Astrocyte (in vitro differentiated cells and primary cell): ENCODE data around the gene RUNDC1. TPM values are rescaled to one million over a fixed set of nuclear protein-coding genes. Genes with fewer than 3 reads are reported as not detected.

Source experiments
- DNase-seq: peaks from one replicate; pipeline ENCODE4 v3.0.0-alpha.2; 2010; ENCODE audit warnings: low read depth
- FAIRE-seq: peaks from 2 replicates; lab custom pipeline; 2011; peaks lifted over from hg19 to GRCh38; lab: Jason Lieb, UNC
- H2AFZ ChIP-seq: 2 replicates; pipeline ENCODE4 v1.6.0; 2012; ENCODE audit warnings: low read depth, low read length, inconsistent platforms
- H3K27ac ChIP-seq: 2 replicates; pipeline ENCODE4 v1.5.1; 2011; ENCODE audit warnings: low read depth, low read length, inconsistent platforms
- H3K27me3 ChIP-seq: 2 replicates; pipeline ENCODE4 v1.6.0; 2011; ENCODE audit warnings: low read length, inconsistent platforms; ENCODE audit not compliant: insufficient read depth
- H3K36me3 ChIP-seq: 2 replicates; pipeline ENCODE4 v1.5.1; 2011; ENCODE audit warnings: low read length, inconsistent platforms; ENCODE audit not compliant: insufficient read depth
- H3K4me1 ChIP-seq: 2 replicates; pipeline ENCODE4 v1.5.1; 2011; ENCODE audit warnings: low read length, inconsistent platforms; ENCODE audit not compliant: insufficient read depth
- H3K4me2 ChIP-seq: 2 replicates; pipeline ENCODE4 v1.6.0; 2012; ENCODE audit warnings: low read length, inconsistent platforms
- H3K4me3 ChIP-seq: 2 replicates; pipeline ENCODE4 v1.5.1; 2011; ENCODE audit warnings: low read depth, mild to moderate bottlenecking, low read length, inconsistent platforms; ENCODE audit not compliant: insufficient read depth
- H3K79me2 ChIP-seq: 2 replicates; pipeline ENCODE4 v1.6.0; 2012; ENCODE audit warnings: mild to moderate bottlenecking, low read length, inconsistent platforms; ENCODE audit not compliant: insufficient read depth
- H3K9ac ChIP-seq: 2 replicates; pipeline ENCODE4 v1.6.0; 2012; ENCODE audit warnings: mild to moderate bottlenecking, low read length, inconsistent platforms
- H3K9me3 ChIP-seq: 2 replicates; pipeline ENCODE4 v1.5.1; 2012; ENCODE audit warnings: low read depth, mild to moderate bottlenecking, low read length, inconsistent platforms; ENCODE audit not compliant: insufficient read depth
- H4K20me1 ChIP-seq: 2 replicates; pipeline ENCODE4 v1.6.0; 2012; ENCODE audit warnings: low read length, inconsistent platforms; ENCODE audit not compliant: insufficient read depth
- H3K27ac Mint-ChIP-seq: one replicate; pipeline ENCODE4 v1.8.0; 2021; ENCODE audit warnings: mild to moderate bottlenecking, mixed read lengths; ENCODE audit not compliant: unreplicated experiment
- H3K27me3 Mint-ChIP-seq: one replicate; pipeline ENCODE4 v1.8.0; 2021; ENCODE audit warnings: low read depth, mixed read lengths; ENCODE audit not compliant: unreplicated experiment
- H3K36me3 Mint-ChIP-seq: one replicate; pipeline ENCODE4 v1.8.0; 2021; ENCODE audit warnings: low read depth, mixed read lengths; ENCODE audit not compliant: unreplicated experiment
- H3K4me1 Mint-ChIP-seq: one replicate; pipeline ENCODE4 v1.8.0; 2021; ENCODE audit warnings: low read depth, mixed read lengths; ENCODE audit not compliant: unreplicated experiment
- H3K4me3 Mint-ChIP-seq: one replicate; pipeline ENCODE4 v1.8.0; 2021; ENCODE audit warnings: mild to moderate bottlenecking, moderate library complexity, mixed read lengths; ENCODE audit not compliant: unreplicated experiment
- H3K9me3 Mint-ChIP-seq: one replicate; pipeline ENCODE4 v1.8.0; 2021; ENCODE audit warnings: mild to moderate bottlenecking, mixed read lengths; ENCODE audit not compliant: unreplicated experiment
- EZH2 ChIP-seq: IDR thresholded peaks from 2 replicates; pipeline ENCODE4 v1.6.1; 2012; ENCODE audit warnings: mild to moderate bottlenecking, low read length, inconsistent platforms; ENCODE audit not compliant: insufficient read depth
- total RNA-seq: library from RNA; stranded (reverse); gene quantifications from 2 replicates; pipeline ENCODE4 v1.2.1, GENCODE V29; 2021
- TF ChIP-seq, protein P1 (sequence below): IDR thresholded peaks from 2 replicates; pipeline ENCODE4 v1.5.1; 2011; ENCODE audit warnings: low read depth, mild to moderate bottlenecking, inconsistent platforms, low read length, moderate library complexity; ENCODE audit not compliant: insufficient read depth

RUNDC1 gene
- total RNA-seq, 1 donor from 2014 or later = 13.8 TPM

DNA sequence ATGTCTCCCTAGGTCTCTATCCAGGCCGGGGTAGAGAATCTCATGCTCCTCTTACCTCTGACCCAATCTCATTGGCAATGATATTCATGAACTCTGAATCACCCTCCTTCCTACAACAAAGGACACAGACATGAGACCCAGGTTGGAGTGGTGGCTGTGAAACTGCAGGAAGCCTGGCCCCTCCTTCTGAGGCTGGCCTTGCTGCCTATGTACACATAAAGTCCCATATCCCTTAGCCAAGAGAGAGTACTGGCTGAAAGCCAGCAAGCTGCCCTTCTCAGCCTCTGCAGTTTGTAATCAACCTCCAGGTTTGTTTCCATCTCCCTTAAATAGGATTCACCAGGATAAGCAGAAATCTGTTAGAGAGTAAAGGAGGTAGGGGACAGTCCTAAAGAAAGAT, 26.7 kb upstream of the RUNDC1 start:
- Mint-ChIP-seq H3K27ac (peak overlapping the region; percentile 66), H3K27me3 (no peaks in the 10 kb centered on the region), H3K4me1 (no peaks in the 10 kb centered on the region), H3K9me3 (no peaks in the 10 kb centered on the region), H3K36me3 (peaks cover 38% of the 10 kb centered on the region), H3K4me3 (peak overlapping the region; percentile 20)
- H3K4me1 ChIP-seq = no peaks in the 10 kb centered on the region
- H3K9ac ChIP-seq = no peak overlapping the region
- no peaks in the 10 kb centered on the region for H3K27me3 ChIP-seq
- DNase-seq (no peak), FAIRE-seq (no peak)
- H3K9me3 ChIP-seq = no peaks in the 10 kb centered on the region
- H2AFZ ChIP-seq = no peak overlapping the region
- peaks cover 18% of the 10 kb centered on the region for H4K20me1 ChIP-seq
- TF ChIP-seq, protein P1, sequence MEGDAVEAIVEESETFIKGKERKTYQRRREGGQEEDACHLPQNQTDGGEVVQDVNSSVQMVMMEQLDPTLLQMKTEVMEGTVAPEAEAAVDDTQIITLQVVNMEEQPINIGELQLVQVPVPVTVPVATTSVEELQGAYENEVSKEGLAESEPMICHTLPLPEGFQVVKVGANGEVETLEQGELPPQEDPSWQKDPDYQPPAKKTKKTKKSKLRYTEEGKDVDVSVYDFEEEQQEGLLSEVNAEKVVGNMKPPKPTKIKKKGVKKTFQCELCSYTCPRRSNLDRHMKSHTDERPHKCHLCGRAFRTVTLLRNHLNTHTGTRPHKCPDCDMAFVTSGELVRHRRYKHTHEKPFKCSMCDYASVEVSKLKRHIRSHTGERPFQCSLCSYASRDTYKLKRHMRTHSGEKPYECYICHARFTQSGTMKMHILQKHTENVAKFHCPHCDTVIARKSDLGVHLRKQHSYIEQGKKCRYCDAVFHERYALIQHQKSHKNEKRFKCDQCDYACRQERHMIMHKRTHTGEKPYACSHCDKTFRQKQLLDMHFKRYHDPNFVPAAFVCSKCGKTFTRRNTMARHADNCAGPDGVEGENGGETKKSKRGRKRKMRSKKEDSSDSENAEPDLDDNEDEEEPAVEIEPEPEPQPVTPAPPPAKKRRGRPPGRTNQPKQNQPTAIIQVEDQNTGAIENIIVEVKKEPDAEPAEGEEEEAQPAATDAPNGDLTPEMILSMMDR = no peak
- TF ChIP-seq EZH2 = no peak
- no peaks in the 10 kb centered on the region for H3K79me2 ChIP-seq
- no peak overlapping the region for H3K27ac ChIP-seq
- peaks cover 46% of the 10 kb centered on the region for H3K36me3 ChIP-seq
- no peak overlapping the region for H3K4me3 ChIP-seq
- H3K4me2 ChIP-seq = no peak overlapping the region

DNA sequence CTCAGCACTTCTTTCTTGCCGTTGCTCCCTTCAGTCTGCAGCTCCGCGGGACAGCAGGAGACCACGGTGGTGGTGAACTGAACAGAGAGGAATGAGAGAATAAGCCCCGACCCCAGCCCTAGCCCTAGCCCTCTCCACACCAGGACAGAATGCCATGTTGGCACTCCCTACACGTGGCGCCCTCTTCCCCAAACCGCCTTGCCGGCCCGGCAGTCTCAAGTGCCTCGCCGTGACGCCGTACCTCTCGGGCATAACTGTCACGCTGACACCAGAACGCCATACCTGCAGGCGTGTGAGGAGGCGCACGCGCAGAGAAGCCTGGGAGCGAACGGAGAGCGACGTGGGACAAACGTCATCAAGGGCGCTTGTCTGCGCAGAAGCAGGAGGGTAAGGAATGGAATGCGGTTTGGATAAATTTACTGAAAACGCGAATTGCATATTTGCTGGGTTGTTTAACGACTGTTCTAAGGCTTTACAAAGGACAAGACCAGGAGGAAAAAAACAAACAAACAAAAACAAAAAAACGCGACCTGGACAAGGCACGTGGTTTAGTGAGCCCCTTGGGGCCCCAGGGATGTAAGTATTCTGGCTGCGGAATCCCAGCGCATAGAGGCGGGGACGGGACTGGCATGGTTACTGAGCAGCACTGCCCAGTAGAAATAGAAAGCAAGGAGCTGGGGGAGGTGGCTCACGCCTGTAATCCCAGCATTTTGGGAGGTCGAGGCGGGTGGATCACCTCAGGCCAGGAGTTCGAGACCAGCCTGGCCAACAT, 16.0 kb upstream of the RUNDC1 start, which contains the start of gene AARSD1:
Gene AARSD1 (minus strand): TSS at position 294 of the 772 bp plus-strand sequence. CDS start 14 bp downstream, at position 280.
- Histone ChIP-seq H3K4me1 (peaks cover 5% of the 10 kb centered on the region), H3K4me2 (peak within 1 kb of the TSS; percentile 90), H3K36me3 (peaks cover 21% of the 10 kb centered on the region), H2AFZ (peak within 1 kb of the TSS; percentile 88), H3K79me2 (peaks cover 25% of the 10 kb centered on the region), H4K20me1 (no peaks in the 10 kb centered on the region), H3K27ac (peak within 1 kb of the TSS; percentile 90), H3K9ac (peak within 1 kb of the TSS; percentile 90), H3K27me3 (no peaks in the 10 kb centered on the region), H3K9me3 (no peaks in the 10 kb centered on the region), H3K4me3 (peak within 1 kb of the TSS; percentile 85)
- Mint-ChIP-seq H3K27ac (peak within 1 kb of the TSS; percentile 98), H3K4me1 (peaks cover 4% of the 10 kb centered on the region), H3K4me3 (peak within 1 kb of the TSS; percentile 96), H3K36me3 (peaks cover 6% of the 10 kb centered on the region), H3K27me3 (no peaks in the 10 kb centered on the region), H3K9me3 (no peaks in the 10 kb centered on the region)
- FAIRE-seq = peak; percentile 86
- peak; percentile 95 for DNase-seq
- TF ChIP-seq EZH2 = no peak
- TF ChIP-seq, protein P1 = no peak

GRCh38 chr17:42967925-42968324, 12.4 kb upstream of the RUNDC1 start:
- Histone ChIP-seq H3K4me1 (peaks cover 5% of the 10 kb centered on the region), H3K27me3 (no peaks in the 10 kb centered on the region), H3K4me3 (no peak overlapping the region), H3K4me2 (no peak overlapping the region), H3K9ac (no peak overlapping the region), H4K20me1 (no peaks in the 10 kb centered on the region), H3K36me3 (no peaks in the 10 kb centered on the region), H3K27ac (no peak overlapping the region), H3K79me2 (peaks cover 16% of the 10 kb centered on the region), H3K9me3 (no peaks in the 10 kb centered on the region), H2AFZ (no peak overlapping the region)
- DNase-seq (no peak), FAIRE-seq (no peak)
- Mint-ChIP-seq H3K27ac (no peak overlapping the region), H3K36me3 (peaks cover 3% of the 10 kb centered on the region), H3K27me3 (no peaks in the 10 kb centered on the region), H3K4me3 (no peak overlapping the region), H3K4me1 (peaks cover 4% of the 10 kb centered on the region), H3K9me3 (no peaks in the 10 kb centered on the region)
- no peak for TF ChIP-seq EZH2
- TF ChIP-seq, protein P1 = no peak
